ENCODE results near the gene SORL1-AS1.
A peak's percentile ranks its signal among the peaks of the same experiment; 100 is the strongest.

SORL1-AS1 gene

DNA sequence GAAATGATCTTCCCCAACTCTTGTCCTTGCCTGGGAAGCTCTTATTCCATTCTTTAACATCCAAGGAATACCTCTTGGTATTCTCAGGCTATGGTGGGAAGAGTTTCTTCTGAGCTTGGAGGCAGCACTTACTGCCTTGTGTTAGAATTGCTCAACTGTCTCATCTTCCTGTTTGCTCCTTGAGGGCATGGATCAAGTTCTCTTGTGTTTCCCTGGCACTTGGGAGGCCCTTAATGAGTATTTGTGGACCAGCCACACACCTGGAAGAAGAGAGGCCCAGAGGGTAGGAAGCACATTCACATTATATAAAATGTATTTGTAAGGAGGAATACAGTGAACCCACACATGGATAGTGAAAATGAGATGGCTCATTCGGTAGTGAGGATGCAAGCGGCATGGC, 3.4 kb upstream of the SORL1-AS1 start:
- no peak overlapping the region for H3K4me3 ChIP-seq
- peak overlapping the region in 2 of 21 experiments; percentile 61 to 64 for H3K27ac ChIP-seq

DNA sequence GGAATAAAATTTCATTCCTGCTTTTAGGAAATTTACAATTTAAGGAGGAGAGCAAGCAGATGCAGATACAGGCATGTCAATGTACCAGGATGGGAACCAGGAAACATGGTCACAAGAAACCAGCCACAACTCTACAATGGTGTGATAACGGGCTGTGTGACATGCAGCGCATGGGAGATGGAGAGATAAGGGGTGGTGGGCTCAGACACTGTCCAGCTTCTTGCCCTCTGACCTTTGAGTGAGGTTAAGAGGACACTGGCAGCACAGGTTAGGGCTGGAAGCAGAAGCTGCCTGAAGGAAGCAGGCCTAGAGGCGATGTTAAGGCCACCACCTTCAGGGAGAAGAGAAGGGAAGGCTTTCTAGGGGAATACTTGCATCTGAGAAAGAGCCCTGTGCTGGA, 2.3 kb upstream of the SORL1-AS1 start:
- Histone ChIP-seq H3K4me3 (no peak overlapping the region), H3K27ac (peak overlapping the region in 2 of 21 experiments; percentile 24 to 64)

DNA sequence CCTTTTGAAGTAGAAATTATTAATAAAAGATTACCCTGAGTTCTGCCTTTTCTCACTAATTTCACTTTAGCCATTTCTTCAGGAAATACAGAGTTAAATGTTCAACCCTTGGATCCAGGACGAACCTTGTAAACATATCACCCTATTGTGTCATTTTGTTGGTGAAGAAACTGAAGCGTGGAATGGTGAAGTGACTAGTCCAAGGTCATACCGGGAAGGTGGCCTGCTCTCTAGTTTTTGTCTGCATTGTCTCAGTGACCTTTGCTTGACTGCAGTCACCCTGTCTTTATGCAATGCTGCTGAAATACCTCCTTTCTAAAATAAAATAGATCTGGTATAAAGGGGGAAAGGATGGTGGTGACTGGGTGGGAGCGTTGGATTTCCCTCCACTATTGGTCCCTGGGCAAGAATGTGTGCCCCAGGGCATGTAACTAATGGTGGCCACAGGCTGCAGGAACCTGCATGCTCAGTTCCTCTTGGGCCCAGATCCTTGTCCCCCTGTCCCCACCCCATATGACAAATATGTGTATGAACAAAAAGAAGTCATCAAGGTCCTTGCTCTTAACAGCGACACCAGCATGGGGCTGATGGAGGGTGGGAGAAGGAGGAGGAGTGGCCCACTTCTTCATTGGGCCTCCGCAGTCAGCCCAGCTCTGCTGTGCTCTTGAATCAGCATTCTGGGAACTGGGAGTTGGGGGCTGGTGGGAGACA, 977 bp upstream of the SORL1-AS1 start:
- H3K4me3 ChIP-seq: peak overlapping the region in 3 of 7 experiments; percentile 68 to 86 (median 72)
- peak overlapping the region in 7 of 21 experiments; percentile 36 to 95 (median 82) for H3K27ac ChIP-seq

DNA sequence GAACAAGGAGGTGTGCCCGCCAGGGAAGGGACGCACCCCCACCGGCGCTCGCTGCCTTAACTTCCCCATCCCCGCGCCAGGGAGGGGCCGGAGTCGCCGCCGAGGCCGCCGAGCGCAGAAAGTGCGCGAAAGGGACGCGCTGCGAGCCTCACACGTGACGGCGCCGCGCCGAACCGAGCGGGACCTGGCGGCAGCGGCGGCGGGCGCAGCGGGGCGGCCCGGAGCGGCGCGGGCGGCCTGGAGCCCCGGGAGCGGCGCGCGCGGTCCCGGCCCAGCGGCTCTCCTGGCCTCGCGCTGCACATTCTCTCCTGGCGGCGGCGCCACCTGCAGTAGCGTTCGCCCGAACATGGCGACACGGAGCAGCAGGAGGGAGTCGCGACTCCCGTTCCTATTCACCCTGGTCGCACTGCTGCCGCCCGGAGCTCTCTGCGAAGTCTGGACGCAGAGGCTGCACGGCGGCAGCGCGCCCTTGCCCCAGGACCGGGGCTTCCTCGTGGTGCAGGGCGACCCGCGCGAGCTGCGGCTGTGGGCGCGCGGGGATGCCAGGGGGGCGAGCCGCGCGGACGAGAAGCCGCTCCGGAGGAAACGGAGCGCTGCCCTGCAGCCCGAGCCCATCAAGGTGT, 670 bp downstream of the SORL1-AS1 start, which contains the start of gene SORL1:
Gene SORL1, plus strand, starts transcription at position 329 of the 623 bp plus-strand sequence. Its CDS starts 18 bp downstream, at position 347.
- Histone ChIP-seq H3K4me3 (peak within 1 kb of the TSS; percentile 57 to 86 (median 68)), H3K27ac (peak within 1 kb of the TSS in 20 of 21 experiments; percentile 39 to 95 (median 76))

DNA sequence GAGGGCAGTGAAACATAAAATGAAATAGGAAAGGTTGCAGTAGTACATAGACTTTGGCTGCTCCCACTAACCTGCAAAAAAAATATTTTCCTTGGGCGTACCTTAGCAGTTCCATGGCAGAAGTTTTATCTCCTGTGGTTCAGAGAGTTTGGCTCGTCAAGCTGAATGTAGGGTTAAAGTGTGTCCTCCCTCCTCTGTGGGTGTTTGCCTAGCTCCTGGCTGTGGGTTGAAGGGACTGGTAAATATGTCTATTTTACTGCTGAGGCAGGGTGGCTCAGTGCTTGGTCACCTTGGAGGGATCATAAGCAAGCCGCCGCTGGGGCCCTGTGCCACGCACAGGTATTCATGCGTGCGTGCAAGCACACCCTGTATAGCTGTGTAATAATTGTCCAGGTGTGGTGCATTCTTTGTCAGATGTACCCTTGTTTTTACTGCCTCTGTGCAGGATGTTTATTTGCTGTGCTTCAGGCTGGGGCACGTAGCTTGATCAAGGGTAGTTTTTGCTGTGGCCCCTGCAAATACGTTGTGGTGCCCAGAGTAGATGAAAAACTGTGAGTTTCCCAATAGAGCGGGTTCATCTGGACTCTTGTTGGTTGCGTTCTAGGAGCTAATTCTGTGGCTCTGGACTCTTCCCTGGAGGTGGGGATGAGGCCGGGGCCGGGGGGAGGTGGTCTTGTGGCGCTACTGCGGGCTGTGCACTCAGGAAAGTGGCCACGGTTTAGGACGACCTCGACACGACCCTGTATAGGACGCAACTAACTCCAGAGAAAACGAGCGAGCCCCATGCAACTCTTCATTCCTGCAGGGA, 1.4 kb downstream of the SORL1-AS1 start:
- H3K4me3 ChIP-seq: peak overlapping the region; percentile 57 to 86 (median 68)
- peak overlapping the region in 20 of 21 experiments; percentile 15 to 95 (median 76) for H3K27ac ChIP-seq

DNA sequence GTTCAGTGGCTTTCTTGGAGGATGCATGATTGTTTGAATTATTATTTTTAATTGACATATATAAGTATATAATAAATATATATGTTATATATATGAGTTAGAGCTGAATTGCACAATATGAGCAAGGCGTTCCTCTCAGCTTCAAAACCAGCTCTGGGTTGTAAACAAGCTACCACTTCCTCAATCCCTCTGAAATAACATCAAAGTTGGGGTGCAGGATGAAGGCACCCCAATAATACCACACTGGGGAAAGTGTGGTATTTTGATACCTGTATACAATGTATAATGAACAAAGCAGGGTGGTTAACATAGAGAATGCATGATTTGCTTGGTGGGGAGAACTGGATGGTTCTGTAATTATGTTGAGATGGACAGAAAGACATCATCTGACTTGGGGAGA, 2.4 kb downstream of the SORL1-AS1 start:
- H3K4me3 ChIP-seq: no peak overlapping the region
- peak overlapping the region in 10 of 21 experiments; percentile 61 to 95 (median 84) for H3K27ac ChIP-seq

DNA sequence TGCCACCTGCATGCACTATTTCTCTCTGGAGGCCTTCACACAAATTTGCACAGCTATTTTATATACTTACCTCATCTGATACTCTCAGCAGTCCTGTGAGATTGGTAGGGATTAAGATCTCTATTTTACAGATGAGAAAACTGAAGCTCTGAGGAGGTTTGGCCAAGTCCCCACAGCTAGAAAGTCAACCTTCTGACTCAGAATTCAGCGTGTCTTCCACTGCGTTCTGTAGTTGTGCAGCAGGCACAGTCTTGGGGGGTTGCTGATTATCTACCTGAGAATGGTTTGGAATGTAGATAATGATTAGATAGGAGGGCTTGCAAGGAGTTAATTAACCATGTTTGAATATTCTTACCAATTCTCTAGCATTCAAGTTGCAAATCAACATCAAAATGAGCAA, 3.1 kb downstream of the SORL1-AS1 start:
- Histone ChIP-seq H3K4me3 (no peak overlapping the region), H3K27ac (peak overlapping the region in 10 of 21 experiments; percentile 20 to 95 (median 45))

DNA sequence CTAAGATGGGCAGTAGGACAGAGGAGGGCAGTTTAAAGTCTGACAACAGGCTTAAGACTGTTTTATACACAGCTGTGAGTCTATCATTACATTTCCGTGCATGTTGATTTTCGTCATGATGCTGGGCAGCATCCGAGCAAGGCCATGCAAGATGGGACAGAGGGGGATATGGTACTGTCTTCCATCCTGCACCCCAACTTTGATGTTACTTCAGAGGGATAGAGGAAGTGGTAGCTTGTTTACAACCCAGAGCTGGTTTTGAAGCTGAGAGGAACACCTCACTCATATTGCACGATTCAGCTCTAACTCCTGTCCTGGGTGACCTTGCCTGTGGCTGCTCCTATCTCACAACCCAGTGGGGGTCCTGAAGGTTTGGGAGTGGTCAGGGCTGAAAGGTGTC, 3.6 kb downstream of the SORL1-AS1 start:
- no peak overlapping the region for H3K4me3 ChIP-seq
- H3K27ac ChIP-seq: peak overlapping the region in 8 of 21 experiments; percentile 1 to 95 (median 48)

DNA sequence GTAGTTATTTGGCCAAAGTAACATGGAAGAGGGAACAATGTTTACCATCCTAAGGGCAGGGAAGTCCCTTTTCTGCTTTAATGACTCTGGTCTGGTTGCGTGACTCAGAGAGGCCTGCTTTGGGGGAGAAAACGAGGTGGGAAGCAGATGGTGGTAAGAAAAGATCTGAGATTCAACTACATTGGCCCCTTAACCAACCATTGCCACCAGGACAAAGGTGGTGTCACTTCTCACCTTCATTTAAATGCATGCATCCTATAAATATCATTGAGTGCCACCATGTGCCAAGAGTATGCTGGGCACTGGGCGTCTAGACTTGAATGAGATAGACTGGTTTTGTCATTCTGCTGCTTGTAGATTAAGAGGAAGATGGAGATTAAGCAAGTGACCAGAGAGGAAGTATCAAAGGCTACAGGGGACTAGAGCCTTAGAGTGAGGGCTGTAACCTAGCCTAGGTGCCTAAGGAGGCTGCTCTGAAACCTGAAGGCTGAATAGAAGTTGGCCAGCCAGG, 4.3 kb downstream of the SORL1-AS1 start:
- no peak overlapping the region for H3K4me3 ChIP-seq

DNA sequence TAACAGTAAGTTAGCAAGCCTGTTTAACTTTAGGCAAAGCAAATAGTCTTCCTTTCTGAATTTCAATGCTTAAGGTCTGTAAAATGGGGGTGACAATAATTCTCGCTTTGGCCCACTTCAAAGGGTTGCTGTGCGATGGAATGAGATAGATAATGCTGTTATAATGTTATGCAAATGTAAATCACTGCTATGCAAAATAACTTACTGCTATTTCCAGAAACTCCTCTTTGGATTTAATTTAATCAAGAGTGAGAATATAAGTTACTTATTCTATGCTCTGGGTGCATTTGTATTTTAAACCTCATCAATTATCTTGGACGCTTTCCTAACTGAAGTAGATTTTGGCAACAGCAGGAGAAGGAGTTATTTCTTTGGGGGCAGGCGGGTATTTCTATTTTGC, 4.8 kb downstream of the SORL1-AS1 start:
- H3K27ac ChIP-seq: peak overlapping the region in 4 of 21 experiments; percentile 26 to 95 (median 81)

More for the DNA sequence above, 4.3 kb downstream of the SORL1-AS1 start:
- peak overlapping the region in 7 of 21 experiments; percentile 1 to 95 (median 51) for H3K27ac ChIP-seq

DNA sequence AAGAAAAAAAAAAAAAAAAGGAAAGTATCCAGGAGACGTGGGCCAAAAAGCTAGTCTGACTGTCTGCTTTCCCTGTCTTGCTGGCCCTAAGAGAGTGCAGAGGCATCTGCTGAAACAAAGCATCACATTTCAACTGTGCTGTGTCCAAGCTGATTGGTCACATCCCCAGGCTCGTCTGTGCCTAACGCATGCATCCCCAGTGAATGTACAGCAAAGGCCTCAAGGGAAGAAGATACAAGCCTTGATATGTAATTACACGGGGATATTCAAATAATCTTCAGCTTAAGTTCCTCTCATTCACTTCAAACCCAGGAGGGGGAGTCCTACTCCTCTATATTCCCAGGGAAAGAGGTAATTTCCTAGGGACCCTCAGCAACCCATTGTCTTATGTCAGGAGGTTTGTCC, 6.0 kb downstream of the SORL1-AS1 start:
- Histone ChIP-seq H3K27ac (no peak overlapping the region), H3K4me3 (no peak overlapping the region)

More for the DNA sequence above, 4.8 kb downstream of the SORL1-AS1 start:
- no peak overlapping the region for H3K4me3 ChIP-seq

DNA sequence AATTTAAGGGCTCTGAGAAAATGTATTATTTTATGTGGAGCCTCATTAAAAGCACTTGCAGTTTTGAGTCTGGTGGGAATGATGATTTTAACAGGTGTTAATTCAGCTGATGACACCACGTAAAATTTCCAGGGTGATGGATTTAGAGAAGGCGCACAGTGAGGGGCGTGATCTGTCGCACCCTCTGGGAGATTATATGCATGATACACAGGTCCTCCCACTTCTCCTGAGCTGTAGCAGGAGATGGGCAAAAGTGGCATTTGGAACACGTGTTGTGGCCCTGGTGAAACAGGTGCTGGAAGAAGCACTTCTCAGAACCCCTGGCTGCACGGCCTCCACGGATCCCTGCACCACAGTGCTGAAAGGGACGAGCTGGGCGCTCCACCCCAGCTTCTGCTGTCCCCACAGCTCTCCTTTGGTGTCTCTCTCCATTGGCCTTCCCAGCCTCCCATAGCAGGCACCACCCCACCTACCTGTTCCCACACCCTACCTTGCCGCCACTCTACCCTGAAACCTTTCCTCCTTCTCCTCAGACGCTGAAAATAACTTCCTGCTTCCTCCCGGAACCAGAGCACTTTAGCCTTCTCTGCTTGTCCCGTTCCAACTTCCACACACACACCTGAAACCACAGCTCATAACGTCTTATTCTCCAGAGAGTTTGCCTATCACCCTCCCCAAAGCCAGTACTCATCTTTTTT, 7.5 kb downstream of the SORL1-AS1 start:
- H3K27ac ChIP-seq: no peak overlapping the region
- H3K4me3 ChIP-seq: no peak overlapping the region

DNA sequence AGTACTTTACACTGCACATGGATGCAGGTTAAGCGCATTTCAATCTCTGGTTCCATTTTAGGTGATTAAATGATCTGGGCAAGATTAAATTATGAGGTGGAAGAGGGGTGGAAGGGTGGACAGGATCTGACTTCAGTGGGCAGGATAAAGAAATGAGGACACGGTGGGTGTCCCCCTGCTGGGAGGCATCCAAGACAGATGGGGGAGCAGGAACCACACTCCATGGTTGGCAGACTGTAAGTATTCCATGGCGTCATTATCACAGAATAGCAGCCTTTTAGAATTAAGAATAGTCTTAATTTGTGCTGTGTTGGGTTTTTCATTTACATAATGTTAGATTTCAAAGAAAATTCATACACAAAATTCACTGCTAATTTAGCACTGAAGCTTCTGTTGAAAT, 8.2 kb downstream of the SORL1-AS1 start:
- Histone ChIP-seq H3K4me3 (no peak overlapping the region), H3K27ac (no peak overlapping the region)

DNA sequence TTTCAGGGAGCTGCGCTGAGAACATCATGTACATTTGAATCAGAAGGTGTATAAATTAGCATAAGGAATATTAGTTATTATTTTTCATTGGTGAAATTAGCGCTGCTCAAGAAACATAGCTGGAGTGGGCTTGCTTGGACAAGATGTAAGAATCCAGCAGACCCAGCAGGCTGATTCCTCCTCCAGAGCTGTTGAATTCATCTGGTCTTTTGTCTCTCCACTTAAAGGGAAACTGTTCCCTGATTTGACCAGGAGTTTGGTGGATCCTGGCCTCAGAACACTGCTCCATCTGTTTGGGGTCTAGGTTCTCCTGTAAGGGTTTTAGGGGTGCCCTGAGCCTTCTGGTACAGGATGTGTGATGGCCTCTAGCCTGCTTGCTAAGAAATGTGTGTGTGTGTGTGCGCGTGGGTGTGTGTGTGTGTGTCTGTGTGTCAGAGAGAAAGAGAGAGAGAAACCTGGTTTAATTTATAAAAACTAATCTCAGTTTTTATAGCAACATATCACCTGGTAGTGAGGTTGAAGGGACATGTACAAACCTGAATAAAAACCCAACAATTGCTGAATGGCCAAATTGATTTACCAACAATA, 9.0 kb downstream of the SORL1-AS1 start:
- Histone ChIP-seq H3K4me3 (no peak overlapping the region), H3K27ac (no peak overlapping the region)

DNA sequence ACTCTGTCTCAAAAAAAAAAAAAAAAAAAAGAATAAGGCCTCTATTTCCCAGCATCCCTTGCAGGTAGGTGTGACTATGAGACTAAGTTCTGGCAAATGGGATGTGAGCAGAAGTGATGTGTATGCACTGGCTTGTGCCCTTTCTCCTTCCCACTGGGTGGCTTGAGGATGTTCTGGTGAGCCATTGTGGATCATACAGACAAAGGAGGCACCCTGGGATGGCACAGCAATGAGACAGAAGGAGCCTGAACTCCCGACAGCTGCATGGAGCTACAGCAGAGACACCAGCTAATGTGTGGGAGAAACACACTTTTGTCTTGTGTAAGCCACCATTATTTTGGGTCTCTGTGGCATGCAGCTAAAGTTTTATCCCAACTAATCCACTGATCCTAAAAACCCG, 11.2 kb downstream of the SORL1-AS1 start:
- H3K4me3 ChIP-seq: no peak overlapping the region
- H3K27ac ChIP-seq: no peak overlapping the region

DNA sequence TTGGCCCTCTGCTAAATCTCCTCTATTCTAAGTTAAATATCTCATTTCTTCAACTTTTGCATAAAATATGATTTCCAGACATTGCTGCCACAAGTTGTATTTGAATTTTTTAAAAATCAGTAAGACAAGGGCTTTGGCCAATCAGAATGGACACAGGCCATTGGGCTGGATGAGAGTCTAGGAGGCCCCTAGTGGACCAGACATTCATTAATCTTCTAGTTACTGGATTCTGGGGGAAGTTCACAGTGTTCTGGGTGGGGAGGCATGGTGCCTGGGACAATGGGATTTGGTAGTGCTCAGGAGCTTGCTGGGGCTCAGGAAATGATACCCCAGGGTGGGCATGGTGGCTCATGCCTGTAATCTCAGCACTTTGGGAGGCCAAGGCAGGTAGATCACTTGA, 13.0 kb downstream of the SORL1-AS1 start:
- Histone ChIP-seq H3K4me3 (no peak overlapping the region), H3K27ac (no peak overlapping the region)

DNA sequence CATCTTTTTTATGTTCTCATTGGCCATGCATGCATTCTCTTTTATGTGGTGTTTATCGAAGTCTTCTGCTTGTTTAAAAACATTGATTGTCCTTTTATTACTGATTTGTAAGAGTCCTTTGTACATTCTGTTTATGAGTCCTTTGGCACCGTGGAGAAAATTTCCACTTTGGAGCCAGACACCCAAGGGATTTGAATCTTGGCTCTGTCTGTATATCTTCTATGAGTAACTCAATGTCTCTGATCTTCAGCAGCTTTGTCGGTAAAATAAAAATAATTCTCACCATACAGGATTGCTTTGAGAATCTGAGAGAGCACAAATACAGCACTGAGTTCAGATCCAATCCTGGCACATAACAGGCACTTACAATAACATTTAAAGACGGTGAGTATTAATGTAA, 13.4 kb downstream of the SORL1-AS1 start:
- no peak overlapping the region for H3K27ac ChIP-seq
- no peak overlapping the region for H3K4me3 ChIP-seq

DNA sequence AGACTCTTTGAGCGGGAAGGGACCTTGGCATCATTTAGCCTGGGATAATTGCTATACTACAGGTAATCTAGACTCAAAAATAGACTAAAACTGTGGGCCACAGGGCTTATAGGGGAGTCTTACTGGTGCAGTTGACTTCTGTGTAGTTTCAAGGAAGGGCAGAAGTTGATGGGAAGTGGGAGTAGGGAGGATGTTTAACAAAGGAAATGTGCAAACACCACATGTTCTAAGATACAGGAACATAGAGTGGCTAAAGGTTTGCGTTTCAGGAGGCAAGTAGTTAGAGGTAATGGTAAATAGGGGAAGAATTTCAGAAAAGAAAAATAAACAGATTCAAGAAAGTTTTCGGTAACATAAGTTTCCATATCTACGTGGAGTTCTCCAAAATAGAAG, 15.1 kb downstream of the SORL1-AS1 start:
- Histone ChIP-seq H3K27ac (peak overlapping the region in 1 of 21 experiments; percentile 9), H3K4me3 (no peak overlapping the region)
